ENCODE data around the gene RPA4.

RPA4 gene

DNA sequence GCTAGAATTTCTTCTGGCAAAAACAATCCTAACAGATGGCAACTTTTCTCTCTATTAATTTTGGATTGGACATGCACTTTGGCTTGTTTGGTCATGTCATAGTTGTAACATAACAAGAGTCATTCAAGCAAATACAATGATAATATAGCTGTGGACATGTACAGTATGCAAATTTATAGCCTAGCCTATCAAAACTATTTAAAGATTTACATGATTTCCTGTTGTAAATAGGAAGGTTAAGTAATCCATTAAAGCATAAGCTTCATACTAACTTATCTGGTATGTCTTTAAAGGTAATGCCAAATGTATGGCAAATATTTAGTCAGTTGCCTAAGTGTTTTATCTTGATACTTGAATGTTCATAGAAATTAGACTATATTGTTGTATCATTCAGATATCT lies 45.3 kb downstream of the RPA4 start:
- TF ChIP-seq, protein P1, sequence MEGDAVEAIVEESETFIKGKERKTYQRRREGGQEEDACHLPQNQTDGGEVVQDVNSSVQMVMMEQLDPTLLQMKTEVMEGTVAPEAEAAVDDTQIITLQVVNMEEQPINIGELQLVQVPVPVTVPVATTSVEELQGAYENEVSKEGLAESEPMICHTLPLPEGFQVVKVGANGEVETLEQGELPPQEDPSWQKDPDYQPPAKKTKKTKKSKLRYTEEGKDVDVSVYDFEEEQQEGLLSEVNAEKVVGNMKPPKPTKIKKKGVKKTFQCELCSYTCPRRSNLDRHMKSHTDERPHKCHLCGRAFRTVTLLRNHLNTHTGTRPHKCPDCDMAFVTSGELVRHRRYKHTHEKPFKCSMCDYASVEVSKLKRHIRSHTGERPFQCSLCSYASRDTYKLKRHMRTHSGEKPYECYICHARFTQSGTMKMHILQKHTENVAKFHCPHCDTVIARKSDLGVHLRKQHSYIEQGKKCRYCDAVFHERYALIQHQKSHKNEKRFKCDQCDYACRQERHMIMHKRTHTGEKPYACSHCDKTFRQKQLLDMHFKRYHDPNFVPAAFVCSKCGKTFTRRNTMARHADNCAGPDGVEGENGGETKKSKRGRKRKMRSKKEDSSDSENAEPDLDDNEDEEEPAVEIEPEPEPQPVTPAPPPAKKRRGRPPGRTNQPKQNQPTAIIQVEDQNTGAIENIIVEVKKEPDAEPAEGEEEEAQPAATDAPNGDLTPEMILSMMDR (IDR thresholded peaks at IDR 0.05; ENCODE audit: low read depth, low read length) = no peak
- no peak for DNase-seq

More for the DNA sequence above, 45.3 kb downstream of the RPA4 start:
- no peak overlapping the region for H3K4me3 ChIP-seq (ENCODE audit: low read depth, low read length)
- no peaks in the 10 kb centered on the region for H3K27me3 ChIP-seq
- H3K36me3 ChIP-seq = no peaks in the 10 kb centered on the region
- H3K4me1 ChIP-seq = no peaks in the 10 kb centered on the region
- no peaks in the 10 kb centered on the region for H3K9me3 ChIP-seq
